ENCODE results near the gene C10orf53. TPM values are rescaled to one million over a fixed set of nuclear protein-coding genes. Genes with fewer than 3 reads are reported as not detected.

C10orf53 gene
- total and polyA plus RNA-seq, 2 of the 8 experiments (the other 6 are each of a cell fraction or from before 2014, with no cell fraction given), result not detected

DNA sequence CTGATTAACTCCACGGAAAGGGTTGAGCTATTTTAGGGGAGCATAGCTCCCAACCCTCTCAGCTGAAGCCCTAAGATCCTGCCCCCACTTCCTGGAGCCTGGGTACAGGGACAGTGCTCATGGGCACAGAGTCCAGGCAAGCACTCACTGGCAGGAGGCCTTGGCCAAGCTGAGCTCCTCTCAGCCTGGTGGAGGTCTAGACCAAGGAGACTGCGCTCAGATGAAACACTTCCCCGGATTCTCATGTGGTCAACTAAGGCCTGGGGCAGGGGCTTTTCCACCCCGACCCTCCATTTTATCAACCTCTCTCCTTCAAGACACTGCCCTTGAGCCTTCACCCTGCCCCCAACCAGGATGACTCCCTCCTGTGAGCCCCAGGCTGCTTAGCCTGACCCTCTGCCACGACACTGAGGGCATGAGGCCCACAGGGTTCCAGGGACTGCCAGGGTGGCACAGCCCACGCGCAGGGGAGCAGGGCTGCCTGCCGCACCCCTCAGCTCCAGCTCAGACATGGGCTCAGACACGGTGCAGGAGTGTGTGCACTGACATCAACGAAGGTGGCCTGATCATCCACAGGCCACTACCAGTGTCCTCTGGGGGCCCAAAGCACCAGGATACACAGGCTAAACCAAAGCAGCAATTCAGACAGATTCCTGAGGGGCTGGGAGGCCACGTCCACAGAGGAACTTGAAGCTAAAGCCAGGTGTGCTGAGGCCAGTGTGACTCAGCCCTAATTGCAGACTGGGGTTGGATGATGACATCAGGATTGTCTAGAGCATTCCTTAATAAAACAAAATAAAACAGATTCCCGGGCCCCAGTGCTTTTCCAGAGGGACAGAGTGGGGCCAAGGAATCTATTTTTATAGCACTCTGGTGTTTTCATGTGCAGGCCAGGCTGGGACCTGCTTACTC lies 46.8 kb upstream of the C10orf53 start:
- WGBS, 2 experiments (ENCODE audit: extremely low coverage in 1 of 2, insufficient coverage in 1 of 2, insufficient read length in 1 of 2, insufficient replicate concordance in 2 of 2, low coverage in 1 of 2, low lambda C conversion rate in 2 of 2, missing lambda C conversion rate in 1 of 2), result 73% methylated on average over 12 of the region's 12 CpGs; no CpG with 5 or more reads in 1 of the 2 experiments
- Histone ChIP-seq H3K36me3 (ENCODE audit: control insufficient read depth in 2 of 4, insufficient read depth in 4 of 4, low read length in 3 of 4) (no peaks in the 10 kb centered on the region), H3K23me2 (ENCODE audit: low read depth, low read length) (no peaks in the 10 kb centered on the region), H4K20me1 (replicated peaks in 1 of 2; ENCODE audit: control insufficient read depth in 1 of 2, insufficient read depth in 2 of 2, low read length in 2 of 2) (no peaks in the 10 kb centered on the region), H2BK20ac (ENCODE audit: low read length) (no peak overlapping the region), H3K9ac (replicated peaks in 1 of 4; ENCODE audit: extremely low read depth in 1 of 4, low read depth in 3 of 4, low read length in 3 of 4) (no peak overlapping the region), H4K91ac (replicated peaks; ENCODE audit: insufficient read length, low read length) (no peak overlapping the region), H3K4me2 (ENCODE audit: insufficient read depth in 1 of 2, low read depth in 2 of 2, low read length in 2 of 2) (no peak overlapping the region), H4K8ac (ENCODE audit: extremely low read depth, insufficient read depth, low read length) (no peak overlapping the region; the same call in 1 of the 2 replicates), H3K23ac (ENCODE audit: insufficient read length) (no peak overlapping the region), H3K27ac (ENCODE audit: low read depth, low read length) (no peak overlapping the region), H2AK5ac (ENCODE audit: low read depth, low read length) (no peak overlapping the region), H3K4ac (replicated peaks; ENCODE audit: insufficient read length, low read depth, low read length) (no peak overlapping the region), H2BK5ac (ENCODE audit: low read depth, low read length) (no peak overlapping the region), H2BK12ac (ENCODE audit: low read depth, low read length) (no peak overlapping the region), H2AFZ (ENCODE audit: low read length) (peak overlapping the region; percentile 44; the same call in 1 of the 2 replicates), H3K27me3 (replicated peaks in 1 of 4; ENCODE audit: control insufficient read depth in 3 of 4, extremely low read depth in 1 of 4, insufficient read depth in 3 of 4, low read length in 3 of 4) (no peaks in the 10 kb centered on the region), H4K5ac (ENCODE audit: insufficient read length, low read depth, low read length) (no peak overlapping the region), H3K79me2 (ENCODE audit: control insufficient read depth in 1 of 2, insufficient read depth in 2 of 2, low read length in 2 of 2) (no peaks in the 10 kb centered on the region), H2BK120ac (replicated peaks; ENCODE audit: low read depth, low read length) (no peak overlapping the region), H3K9me3 (ENCODE audit: insufficient read depth in 2 of 2, low read depth in 1 of 2, low read length in 1 of 2) (no peaks in the 10 kb centered on the region), H3K14ac (ENCODE audit: insufficient read length) (no peak overlapping the region), H3K56ac (replicated peaks; ENCODE audit: insufficient read length, low read depth, low read length) (no peak overlapping the region), H3K4me3 (ENCODE audit: extremely low read depth in 1 of 4, insufficient read depth in 2 of 4, low read depth in 3 of 4, low read length in 4 of 4) (no peak overlapping the region), H2BK15ac (ENCODE audit: low read length) (no peak overlapping the region), H3K79me1 (ENCODE audit: low read depth, low read length) (no peaks in the 10 kb centered on the region), H3K4me1 (replicated peaks in 1 of 4; ENCODE audit: control insufficient read depth in 3 of 4, insufficient read depth in 4 of 4, low read length in 3 of 4) (no peaks in the 10 kb centered on the region; a peak in 2 of 7 replicates), H3K18ac (ENCODE audit: extremely low read depth, low read length) (no peak overlapping the region)
- FAIRE-seq (no peak), DNase-seq (ENCODE audit: low read depth in 1 of 2, low spot score in 2 of 2) (no peak)
- TF ChIP-seq, protein P1, sequence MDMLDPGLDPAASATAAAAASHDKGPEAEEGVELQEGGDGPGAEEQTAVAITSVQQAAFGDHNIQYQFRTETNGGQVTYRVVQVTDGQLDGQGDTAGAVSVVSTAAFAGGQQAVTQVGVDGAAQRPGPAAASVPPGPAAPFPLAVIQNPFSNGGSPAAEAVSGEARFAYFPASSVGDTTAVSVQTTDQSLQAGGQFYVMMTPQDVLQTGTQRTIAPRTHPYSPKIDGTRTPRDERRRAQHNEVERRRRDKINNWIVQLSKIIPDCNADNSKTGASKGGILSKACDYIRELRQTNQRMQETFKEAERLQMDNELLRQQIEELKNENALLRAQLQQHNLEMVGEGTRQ (IDR thresholded peaks at IDR 0.05; ENCODE audit: low read length), result no peak
- no peak for TF ChIP-seq CBX8 (IDR thresholded peaks at IDR 0.05; ENCODE audit: borderline replicate concordance, low read depth, low read length)
- no peak for TF ChIP-seq EZH2 (IDR thresholded peaks at IDR 0.05; ENCODE audit: low read depth, low read length, severe bottlenecking)
- no peak for TF ChIP-seq SP2 (IDR thresholded peaks at IDR 0.05; ENCODE audit: low read length)
- TF ChIP-seq SIX5 (IDR thresholded peaks at IDR 0.05; ENCODE audit: low read depth, low read length), result no peak
- TF ChIP-seq EP300 (IDR thresholded peaks at IDR 0.05; ENCODE audit: borderline replicate concordance in 1 of 2, low read depth in 2 of 2, low read length in 2 of 2), result no peak
- CTCF ChIA-PET (ENCODE audit: partially characterized antibody), result interaction anchor here (0.8 to 1.9 kb wide), 7 partner anchors 13 to 136 kb away, joined by 3 to 6 read pairs (median 4); no protein-coding TSS in a partner anchor
- POLR2A ChIA-PET (ENCODE audit: partially characterized antibody), result interaction anchor here (0.6 kb wide), 1 partner anchor 68 kb away, joined by 5 read pairs; no protein-coding TSS in a partner anchor
